Pancreas (tissue), 10 donors: ENCODE data around the gene PIR. TPM values are rescaled to one million over a fixed set of nuclear protein-coding genes. Genes with fewer than 3 reads are reported as not detected.

Experiments
- ATAC-seq, 4 donors: fragments of 200-7000 bp; cut with Tn5 transposase; one replicate each; pipeline versions ENCODE4 v1.8.0 to v1.9.1; 2020; ENCODE audit warnings: mild to moderate bottlenecking in 4 of 4, moderate library complexity in 4 of 4
- DNase-seq, 6 donors: peaks; one replicate each; pipeline ENCODE4 v3.0.0-alpha.2; 2020
- FAIRE-seq: peaks from 2 replicates; lab custom pipeline; 2012; peaks lifted over from hg19 to GRCh38; lab: Jason Lieb, UNC
- H3K27ac ChIP-seq, 4 donors: fragments of 200-600 bp; sonication (generic); 1 replicate in 3 of 4; 2 replicates in 1 of 4; pipeline versions ENCODE4 v1.5.0 to v1.8.0; 2020
- H3K27me3 ChIP-seq, 4 donors: fragments of 200-600 bp; one replicate each; pipeline ENCODE4 v1.8.0; 2021
- H3K36me3 ChIP-seq, 3 donors: fragments of 200-600 bp; sonication (generic) in 1 of 3; one replicate each; pipeline versions ENCODE4 v1.5.0 to v1.8.0; 2020 to 2021
- H3K4me1 ChIP-seq, 3 donors: fragments of 200-600 bp; one replicate each; pipeline ENCODE4 v1.8.0; 2021
- H3K4me3 ChIP-seq, 4 donors: fragments of 200-600 bp; sonication (generic) in 2 of 4; one replicate each; pipeline versions ENCODE4 v1.5.0 to v1.8.0; 2020 to 2021
- H3K9me3 ChIP-seq, 4 donors: fragments of 200-600 bp; one replicate each; pipeline ENCODE4 v1.8.0; 2021
- WGBS, 2 donors: extraction: QIAGEN DNeasy Blood & Tissue Kit; methylation state at CpG; one replicate each; pipeline ENCODE4 v1.1.7; 2013; 5-methylcytosine and 5-hydroxymethylcytosine counted together
- intact Hi-C, 3 donors: fragments of 100-400 bp; cut with DNase I; formaldehyde crosslinking; loops; one replicate each; pipeline versions ENCODE4 v1.11.1 to v1.14.2; 2022
- polyA plus RNA-seq, 2 donors: library from polyadenylated mRNA; stranded (reverse); fragments of 200-250 nt; gene quantifications; one replicate each; pipeline ENCODE4 v1.2.3, GENCODE V29; 2013
- total RNA-seq, 6 donors: library from RNA; stranded (reverse); fragmentation: NEBNext Ultra II Directional in 4 of 6; extraction: Animal tissue kit (Norgen Biotek cat#: 25700) in 4 of 6; gene quantifications; one replicate each; pipeline versions ENCODE4 v1.2.1 to v1.2.4, GENCODE V29; 2021 to 2023
- TF ChIP-seq, protein P1 (sequence below), 4 donors: fragments of 200-600 bp; sonication (generic) in 3 of 4; IDR thresholded peaks; one replicate each; pipeline versions ENCODE4 v1.5.0 to v1.8.0; 2021; ENCODE audit warnings: antibody characterized with exemption in 4 of 4
- donor health status: healthy with polysubstance abuse.
- donor health status: DM: no; HTN: no; CAD: no; lungs with moderate emphysema.
- donor health status: DM: no; HTN: no; CAD: no.
- donor health status: control.
- donor health status: control.
- donor health status: Bipolar disorder and iron deficiency.
- donor health status: DM: yes; HTN: yes; CAD: no.
- donor health status: DM: no; HTN: no; CAD: no.
- donor health status: DM: no; HTN: no; CAD: no.
- donor health status: DM: yes; HTN: yes; CAD: no.

Gene PIR
- total and polyA plus RNA-seq, 8 donors, result 1.1 to 7.0 (median 1.9) TPM

DNA sequence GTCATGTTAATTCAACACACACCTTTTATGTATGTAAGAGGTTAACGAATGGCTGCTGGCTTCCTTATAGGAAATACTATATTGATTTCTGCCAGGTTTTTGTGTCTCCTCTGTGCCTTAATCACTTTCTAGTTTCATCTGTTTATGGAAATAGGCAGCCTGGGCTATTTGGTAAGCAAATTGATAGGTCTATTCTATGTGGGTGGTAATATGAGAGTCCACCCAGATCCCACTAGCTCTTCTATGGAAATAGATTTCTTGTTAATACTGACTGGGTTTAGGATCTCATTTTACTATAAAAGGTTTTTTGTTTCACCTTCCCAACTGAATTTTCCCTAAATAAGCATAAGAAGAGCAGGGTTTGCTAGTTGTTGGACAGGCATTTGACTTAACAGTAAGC is 11.5 kb upstream of the PIR start:
- Histone ChIP-seq H3K27me3 (peaks cover 0 to 13% (median 4%) of the 10 kb centered on the region in 4 donors), H3K36me3 (no peaks in the 10 kb centered on the region), H3K4me1 (no peaks in the 10 kb centered on the region), H3K9me3 (no peaks in the 10 kb centered on the region), H3K27ac (no peak overlapping the region), H3K4me3 (no peak overlapping the region)
- DNase-seq (no peak), ATAC-seq (no peak), FAIRE-seq (no peak)
- TF ChIP-seq, protein P1, sequence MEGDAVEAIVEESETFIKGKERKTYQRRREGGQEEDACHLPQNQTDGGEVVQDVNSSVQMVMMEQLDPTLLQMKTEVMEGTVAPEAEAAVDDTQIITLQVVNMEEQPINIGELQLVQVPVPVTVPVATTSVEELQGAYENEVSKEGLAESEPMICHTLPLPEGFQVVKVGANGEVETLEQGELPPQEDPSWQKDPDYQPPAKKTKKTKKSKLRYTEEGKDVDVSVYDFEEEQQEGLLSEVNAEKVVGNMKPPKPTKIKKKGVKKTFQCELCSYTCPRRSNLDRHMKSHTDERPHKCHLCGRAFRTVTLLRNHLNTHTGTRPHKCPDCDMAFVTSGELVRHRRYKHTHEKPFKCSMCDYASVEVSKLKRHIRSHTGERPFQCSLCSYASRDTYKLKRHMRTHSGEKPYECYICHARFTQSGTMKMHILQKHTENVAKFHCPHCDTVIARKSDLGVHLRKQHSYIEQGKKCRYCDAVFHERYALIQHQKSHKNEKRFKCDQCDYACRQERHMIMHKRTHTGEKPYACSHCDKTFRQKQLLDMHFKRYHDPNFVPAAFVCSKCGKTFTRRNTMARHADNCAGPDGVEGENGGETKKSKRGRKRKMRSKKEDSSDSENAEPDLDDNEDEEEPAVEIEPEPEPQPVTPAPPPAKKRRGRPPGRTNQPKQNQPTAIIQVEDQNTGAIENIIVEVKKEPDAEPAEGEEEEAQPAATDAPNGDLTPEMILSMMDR (IDR thresholded peaks at IDR 0.05), result no peak
- WGBS, 2 donors, result 66 to 68% methylated on average over 1 of the region's 1 CpG
- intact Hi-C loops, result no loop called here

DNA sequence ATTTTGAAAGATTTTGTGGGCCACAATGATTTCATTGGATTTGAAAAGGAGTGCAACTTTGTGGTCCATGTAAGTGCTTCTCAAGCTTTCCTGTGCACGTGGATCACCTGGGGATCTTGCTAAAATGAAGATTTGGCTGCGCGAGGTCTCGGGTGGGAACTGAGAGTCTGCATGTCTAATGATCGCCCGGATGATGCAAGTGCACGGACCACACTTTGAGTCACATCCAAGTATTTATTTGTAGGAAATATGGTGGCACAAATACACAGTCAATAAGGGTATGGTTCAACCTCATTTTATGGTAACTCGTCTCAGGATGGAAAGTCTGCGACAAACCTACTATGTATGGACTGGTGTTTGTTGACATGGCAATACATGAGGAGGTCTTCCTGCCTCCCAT is 8.4 kb upstream of the PIR start:
- Histone ChIP-seq H3K4me3 (no peak overlapping the region), H3K27me3 (peaks cover 0 to 13% (median 4%) of the 10 kb centered on the region in 4 donors), H3K4me1 (no peaks in the 10 kb centered on the region), H3K27ac (no peak overlapping the region), H3K9me3 (no peaks in the 10 kb centered on the region), H3K36me3 (no peaks in the 10 kb centered on the region)
- ATAC-seq, result no peak
- no peak for DNase-seq
- 83 to 84% methylated on average over 9 of the region's 9 CpGs for WGBS, 2 donors
- TF ChIP-seq, protein P1 (IDR thresholded peaks at IDR 0.05), result no peak
- intact Hi-C loops, result no loop called here
- FAIRE-seq, result no peak

DNA sequence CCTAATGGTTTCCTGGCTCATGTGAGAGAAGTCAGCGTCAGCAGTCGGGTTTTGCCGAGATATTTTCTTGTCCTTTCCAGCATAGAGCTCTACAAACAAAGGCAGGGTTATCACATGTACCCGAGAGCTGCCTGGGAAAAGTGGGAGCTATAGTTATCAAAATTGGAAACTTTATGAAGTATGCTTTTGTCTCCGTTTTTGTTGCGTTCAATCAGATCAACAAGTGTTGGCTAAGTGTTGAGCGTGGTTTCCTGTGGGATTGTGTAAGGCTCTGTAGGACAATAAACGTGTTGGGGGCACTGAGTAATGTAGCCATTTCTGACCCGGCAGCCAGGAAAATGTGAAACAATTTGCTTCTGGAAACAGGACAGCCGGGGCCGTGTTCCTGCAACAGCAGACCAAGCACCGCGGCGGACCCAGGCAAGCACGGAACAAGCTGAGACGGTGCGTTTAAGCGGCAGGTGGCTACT is 7.4 kb upstream of the PIR start, which contains the start of gene BMX:
BMX (plus strand) TSS at position 311 of the 470 bp plus-strand sequence. CDS start 7,547 bp downstream, outside the sequence.
- ATAC-seq (no peak), DNase-seq (no peak), FAIRE-seq (no peak)
- Histone ChIP-seq H3K27ac (no peak within 1 kb of the TSS), H3K4me3 (no peak within 1 kb of the TSS), H3K27me3 (peaks cover 0 to 13% (median 4%) of the 10 kb centered on the region in 4 donors), H3K4me1 (no peaks in the 10 kb centered on the region), H3K36me3 (no peaks in the 10 kb centered on the region), H3K9me3 (no peaks in the 10 kb centered on the region)
- TF ChIP-seq, protein P1 (IDR thresholded peaks at IDR 0.05), result no peak
- 57 to 66% methylated on average over 18 of the region's 18 CpGs for WGBS, 2 donors
- intact Hi-C loops, result no loop called here

DNA sequence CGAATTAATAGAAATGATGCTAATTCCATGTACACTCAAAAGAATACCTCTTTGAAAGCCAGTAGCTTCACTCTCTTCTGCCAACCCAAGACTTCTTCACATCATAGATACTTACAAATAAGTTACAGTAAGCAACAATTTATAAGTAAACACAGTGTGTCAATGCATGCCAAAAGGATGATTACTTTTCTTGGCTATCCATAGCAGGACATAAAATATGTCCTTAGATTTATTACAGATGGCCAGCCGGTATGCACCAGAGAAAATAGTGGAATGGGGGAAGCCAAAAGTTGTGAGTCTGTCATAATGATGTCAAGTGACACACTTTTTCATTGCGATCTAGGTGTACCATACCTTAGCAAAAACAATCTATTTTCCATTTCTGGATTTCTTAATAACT is 6.8 kb upstream of the PIR start:
- FAIRE-seq (no peak), ATAC-seq (no peak), DNase-seq (no peak)
- Histone ChIP-seq H3K4me1 (no peaks in the 10 kb centered on the region), H3K27ac (no peak overlapping the region), H3K4me3 (no peak overlapping the region), H3K27me3 (peaks cover 0 to 13% (median 2%) of the 10 kb centered on the region in 4 donors), H3K9me3 (no peaks in the 10 kb centered on the region), H3K36me3 (no peaks in the 10 kb centered on the region)
- TF ChIP-seq, protein P1 (IDR thresholded peaks at IDR 0.05), result no peak
- intact Hi-C loops, result no loop called here
- 60 to 68% methylated on average over 3 of the region's 3 CpGs for WGBS, 2 donors

DNA sequence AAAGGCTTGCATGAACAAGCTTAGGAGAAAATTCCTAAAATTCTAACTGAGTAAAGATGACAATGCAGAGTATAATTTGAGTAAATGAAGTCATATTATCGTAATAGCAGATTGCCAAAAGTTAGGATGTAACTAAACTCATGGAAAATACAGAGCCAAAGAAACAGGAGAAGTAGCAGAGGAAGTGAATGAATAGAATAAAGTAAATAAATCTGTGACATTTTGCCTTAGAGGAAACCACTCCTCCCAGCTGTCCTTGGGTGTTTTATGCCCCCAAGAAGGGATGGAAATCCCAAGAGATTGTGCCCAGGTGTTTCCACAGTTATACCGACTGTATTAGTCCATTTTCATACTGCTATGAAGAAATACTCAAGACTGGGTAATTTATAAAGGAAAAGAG is 5.6 kb upstream of the PIR start:
- intact Hi-C loops, result no loop called here
- Histone ChIP-seq H3K27ac (no peak overlapping the region), H3K4me3 (no peak overlapping the region), H3K36me3 (no peaks in the 10 kb centered on the region), H3K4me1 (no peaks in the 10 kb centered on the region), H3K27me3 (peaks cover 0 to 13% (median 0%) of the 10 kb centered on the region in 4 donors), H3K9me3 (no peaks in the 10 kb centered on the region)
- ATAC-seq, result no peak
- 58 to 68% methylated on average over 2 of the region's 2 CpGs for WGBS, 2 donors
- no peak for FAIRE-seq
- TF ChIP-seq, protein P1 (IDR thresholded peaks at IDR 0.05), result no peak
- DNase-seq, result no peak
